ENCODE results near the gene CNTNAP2. TPM values are rescaled to one million over a fixed set of nuclear protein-coding genes. Genes with fewer than 3 reads are reported as not detected.

CNTNAP2 gene
- total and polyA plus RNA-seq, 2 of the 4 experiments (the other 2 are of a cell fraction) = not detected

- Histone ChIP-seq H3K4ac (ENCODE audit: low read depth, low read length) (no peak overlapping the region), H2BK5ac (ENCODE audit: low read depth, low read length, poor library complexity, severe bottlenecking) (no peak overlapping the region), H2AK9ac (replicated peaks; ENCODE audit: low read depth, low read length, poor library complexity) (no peak overlapping the region), H3K4me1 (ENCODE audit: control insufficient read depth, insufficient read depth, low read length) (no peaks in the 10 kb centered on the region), H3K9ac (ENCODE audit: low read depth, low read length) (no peak overlapping the region), H3K79me1 (ENCODE audit: low read depth in 1 of 2, low read length in 2 of 2) (no peaks in the 10 kb centered on the region), H3K27ac (ENCODE audit: insufficient read depth, low read length) (no peak overlapping the region), H4K91ac (ENCODE audit: insufficient read depth, low read depth, low read length) (no peak overlapping the region), H2BK120ac (ENCODE audit: low read depth, low read length) (no peak overlapping the region), H3K14ac (replicated peaks; ENCODE audit: low read depth, low read length) (no peak overlapping the region), H4K20me1 (ENCODE audit: insufficient read depth, low read length) (no peaks in the 10 kb centered on the region), H3K4me3 (ENCODE audit: insufficient read depth, low read depth, low read length) (no peak overlapping the region), H3K9me1 (ENCODE audit: insufficient read depth, low read length) (no peaks in the 10 kb centered on the region), H2AK5ac (ENCODE audit: low read depth, low read length) (no peak overlapping the region), H4K5ac (ENCODE audit: low read depth, low read length) (no peak overlapping the region), H3K36me3 (ENCODE audit: control insufficient read depth, insufficient read depth, low read length) (no peaks in the 10 kb centered on the region), H3K27me3 (ENCODE audit: control insufficient read depth, insufficient read depth, low read length) (no peaks in the 10 kb centered on the region), H2AFZ (replicated peaks; ENCODE audit: low read length, poor library complexity) (no peak overlapping the region), H2BK15ac (ENCODE audit: low read depth, low read length) (no peak overlapping the region), H3K18ac (ENCODE audit: low read depth, low read length) (no peak overlapping the region), H3K23ac (ENCODE audit: low read depth, low read length) (no peak overlapping the region), H4K8ac (ENCODE audit: low read depth in 2 of 2, low read length in 2 of 2) (no peak overlapping the region), H3K56ac (ENCODE audit: extremely low read depth, insufficient read depth, low read length) (no peak overlapping the region), H3K4me2 (ENCODE audit: low read depth, low read length) (no peak overlapping the region), H2BK20ac (ENCODE audit: low read depth, low read length) (no peak overlapping the region), H3K9me3 (ENCODE audit: control insufficient read depth, insufficient read depth, low read length) (no peaks in the 10 kb centered on the region)
- WGBS, 2 experiments (ENCODE audit: extremely low coverage in 2 of 2, insufficient read length in 1 of 2) = no CpG with 5 or more reads among the region's 2 CpGs
- CTCF ChIA-PET = interaction anchor here (0.9 kb wide), 1 partner anchor 92 kb away, joined by 4 read pairs; no protein-coding TSS in a partner anchor
- intact Hi-C loops (cut with micrococcal nuclease) (no loop called here), dilution Hi-C loops (cut with HindIII; ENCODE audit: low sequenced_read_pairs, unreplicated experiment) (no loop called here), in situ Hi-C loops (cut with MboI; ENCODE audit: low sequenced_read_pairs) (no loop called here)
- no peak for ATAC-seq (ENCODE audit: low read depth)
- DNase-seq = peak; percentile 37
- BruUV-seq (replicated peaks) = no TSS peak
- POLR2A ChIA-PET (ENCODE audit: unreplicated experiment) = interaction anchor here (0.6 kb wide), 1 partner anchor 10 kb away, joined by 6 read pairs; no protein-coding TSS in a partner anchor
- TF ChIP-seq MAZ (IDR thresholded peaks at IDR 0.05; ENCODE audit: borderline replicate concordance, low read depth, low read length) = no peak
- no peak for TF ChIP-seq RCOR1 (IDR thresholded peaks at IDR 0.05; ENCODE audit: insufficient replicate concordance, low read length)
- no peak for TF ChIP-seq CHD1 (IDR thresholded peaks at IDR 0.05; ENCODE audit: low read depth, low read length)
- TF ChIP-seq POLR2A (IDR thresholded peaks at IDR 0.05; ENCODE audit: low read depth, low read length) = no peak
- TF ChIP-seq NFE2L2 (IDR thresholded peaks at IDR 0.05; ENCODE audit: low read depth, low read length) = no peak
- TF ChIP-seq CEBPB (IDR thresholded peaks at IDR 0.05; ENCODE audit: low read depth, low read length) = no peak
- no peak for TF ChIP-seq RFX5 (IDR thresholded peaks at IDR 0.05; ENCODE audit: low read depth, low read length)
- TF ChIP-seq MAFK (IDR thresholded peaks at IDR 0.05; ENCODE audit: low read depth, low read length) = no peak
- TF ChIP-seq CTCF (conservative IDR thresholded peaks at IDR 0.05; ENCODE audit: low read depth, low read length) = no peak
- no peak for TF ChIP-seq USF2 (IDR thresholded peaks at IDR 0.05; ENCODE audit: low read depth, low read length)
- no peak for TF ChIP-seq RAD21 (IDR thresholded peaks at IDR 0.05; ENCODE audit: low read length)
- TF ChIP-seq FOS (IDR thresholded peaks at IDR 0.05; ENCODE audit: low read depth, low read length) = no peak
- TF ChIP-seq MXI1 (IDR thresholded peaks at IDR 0.05; ENCODE audit: borderline replicate concordance, low read depth, low read length) = no peak
- TF ChIP-seq ELK1 (IDR thresholded peaks at IDR 0.05; ENCODE audit: borderline replicate concordance, low read depth, low read length) = no peak
Measured at GRCh38 chr7:147516391-147516790, 1399.8 kb downstream of the CNTNAP2 start.
